ENCODE measurements around the gene WDR54.
"Not testable (repeated sequence)": the region's sequence is repeated elsewhere in the genome, so short reads cannot be mapped to it uniquely, and the experiment has no call there.

The WDR54 gene

DNA sequence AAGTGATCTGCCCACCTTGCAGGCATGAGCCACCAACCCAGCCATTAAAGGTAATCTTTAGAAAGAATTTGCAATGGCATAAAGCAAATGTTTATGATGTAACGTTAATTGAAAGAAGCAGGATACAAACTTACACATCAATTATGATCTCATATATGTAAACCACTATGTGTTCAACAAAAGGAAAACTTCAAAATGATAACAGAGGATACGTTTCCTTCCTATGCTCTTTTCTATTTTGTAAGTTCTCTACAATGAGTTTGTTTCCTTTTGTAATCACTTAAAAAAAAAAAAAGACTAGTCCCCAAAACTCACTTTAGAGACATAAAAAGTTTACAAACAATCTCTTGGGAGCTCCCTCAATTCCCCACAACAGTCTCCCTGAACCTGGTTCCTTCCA is 1.5 kb upstream of the WDR54 start:
- WGBS = 100% methylated on average over 1 of the region's 2 CpGs
- Histone ChIP-seq H3K9me3 (ENCODE audit: control insufficient read depth, low read length) (no peaks in the 10 kb centered on the region), H2AK5ac (ENCODE audit: low read length, severe bottlenecking) (no peak overlapping the region)

DNA sequence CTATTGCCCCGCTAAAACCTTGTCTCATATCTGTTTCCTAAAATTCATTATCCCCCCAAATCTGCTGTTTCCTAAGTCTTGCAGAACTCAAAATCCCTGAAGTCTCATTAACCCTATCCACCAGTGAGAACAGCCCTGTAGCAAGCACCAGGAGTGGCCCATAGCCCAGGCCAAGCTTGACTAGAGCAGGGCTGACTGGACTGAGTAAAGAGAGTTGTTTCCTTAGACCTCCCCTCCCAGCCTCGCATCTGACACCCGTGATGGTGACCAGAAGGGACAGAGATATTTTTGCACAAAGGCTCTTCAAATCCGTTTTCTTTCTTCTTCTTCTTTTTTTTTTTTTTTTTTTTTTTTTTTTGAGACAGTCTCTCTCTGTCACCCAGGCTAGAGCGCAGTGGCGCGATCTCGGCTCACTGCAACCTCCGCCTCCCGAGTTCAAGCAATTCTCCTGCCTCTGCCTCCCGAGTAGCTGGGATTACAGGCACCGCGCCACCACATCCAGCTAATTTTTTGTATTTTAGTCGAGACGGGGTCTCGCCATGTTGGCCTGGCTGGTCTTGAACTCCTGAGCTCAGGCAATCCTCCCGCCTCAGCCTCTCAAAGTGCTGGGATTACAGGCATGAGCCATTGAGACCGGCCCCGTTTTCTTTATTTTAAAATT is 957 bp upstream of the WDR54 start:
- Histone ChIP-seq H3K4me1 (ENCODE audit: control insufficient read depth, insufficient read depth, low read depth, low read length) (peaks cover 11% of the 10 kb centered on the region), H3K9ac (ENCODE audit: low read length) (peak overlapping the region; percentile 94), H3K4me3 (ENCODE audit: insufficient read depth in 1 of 2, low read depth in 1 of 2, low read length in 2 of 2) (peak overlapping the region in 1 of 2 experiments; percentile 93)
- not testable (repeated sequence) for H3K79me1 ChIP-seq (replicated peaks; ENCODE audit: low read length, poor library complexity, severe bottlenecking); H4K8ac ChIP-seq (ENCODE audit: low read length); H2BK15ac ChIP-seq (ENCODE audit: low read depth, poor library complexity, severe bottlenecking); H3K27ac ChIP-seq (ENCODE audit: low read length, poor library complexity, severe bottlenecking); H2BK5ac ChIP-seq (ENCODE audit: low read depth, low read length, poor library complexity, severe bottlenecking); H4K91ac ChIP-seq (ENCODE audit: low read length); H3K9me3 ChIP-seq (ENCODE audit: control insufficient read depth, low read length); H2AFZ ChIP-seq (ENCODE audit: low read depth, low read length); H3K4me2 ChIP-seq (ENCODE audit: low read length, poor library complexity, severe bottlenecking); H3K27me3 ChIP-seq (ENCODE audit: control insufficient read depth in 1 of 2, insufficient read depth in 1 of 2, low read length in 2 of 2); H2BK12ac ChIP-seq (ENCODE audit: low read length in 2 of 2); DNase-seq; H3K36me3 ChIP-seq (ENCODE audit: control insufficient read depth in 1 of 2, insufficient read depth in 2 of 2, low read depth in 1 of 2, low read length in 2 of 2); H3K4ac ChIP-seq (ENCODE audit: low read depth in 1 of 2, low read length in 2 of 2); H3K18ac ChIP-seq (ENCODE audit: low read depth in 1 of 2, low read length in 2 of 2); H2BK120ac ChIP-seq (ENCODE audit: low read depth, low read length); H3K14ac ChIP-seq (ENCODE audit: low read length in 2 of 2); H2AK5ac ChIP-seq (ENCODE audit: low read length, severe bottlenecking); H3K23ac ChIP-seq (ENCODE audit: low read length in 2 of 2)
- 90% methylated on average over 16 of the region's 19 CpGs for WGBS

More for the DNA sequence above, 1.5 kb upstream of the WDR54 start:
- no peak overlapping the region for H3K23ac ChIP-seq (ENCODE audit: low read length in 2 of 2)
- no peak overlapping the region for H3K18ac ChIP-seq (ENCODE audit: low read depth in 1 of 2, low read length in 2 of 2)
- no peak for DNase-seq
- H2BK12ac ChIP-seq (ENCODE audit: low read length in 2 of 2) = no peak overlapping the region
- no peak overlapping the region for H3K4me2 ChIP-seq (ENCODE audit: low read length, poor library complexity, severe bottlenecking)
- H3K27ac ChIP-seq (ENCODE audit: low read length, poor library complexity, severe bottlenecking) = no peak overlapping the region
- peaks cover 8% of the 10 kb centered on the region for H3K4me1 ChIP-seq (ENCODE audit: control insufficient read depth, insufficient read depth, low read depth, low read length)
- no peak overlapping the region for H3K4me3 ChIP-seq (ENCODE audit: insufficient read depth in 1 of 2, low read depth in 1 of 2, low read length in 2 of 2)
- H3K27me3 ChIP-seq (ENCODE audit: control insufficient read depth in 1 of 2, insufficient read depth in 1 of 2, low read length in 2 of 2) = no peaks in the 10 kb centered on the region
- H3K36me3 ChIP-seq (ENCODE audit: control insufficient read depth in 1 of 2, insufficient read depth in 2 of 2, low read depth in 1 of 2, low read length in 2 of 2) = peaks cover 4 to 5% of the 10 kb centered on the region in 2 experiments
- H3K4ac ChIP-seq (ENCODE audit: low read depth in 1 of 2, low read length in 2 of 2) = no peak overlapping the region
- H2BK120ac ChIP-seq (ENCODE audit: low read depth, low read length) = no peak overlapping the region
- H4K91ac ChIP-seq (ENCODE audit: low read length) = no peak overlapping the region
- H3K14ac ChIP-seq (ENCODE audit: low read length in 2 of 2) = no peak overlapping the region
- H3K79me1 ChIP-seq (replicated peaks; ENCODE audit: low read length, poor library complexity, severe bottlenecking) = no peaks in the 10 kb centered on the region
- H2AFZ ChIP-seq (ENCODE audit: low read depth, low read length) = no peak overlapping the region
- H2BK15ac ChIP-seq (ENCODE audit: low read depth, poor library complexity, severe bottlenecking) = no peak overlapping the region
- H2BK5ac ChIP-seq (ENCODE audit: low read depth, low read length, poor library complexity, severe bottlenecking) = no peak overlapping the region
- no peak overlapping the region for H3K9ac ChIP-seq (ENCODE audit: low read length)
- H4K8ac ChIP-seq (ENCODE audit: low read length) = no peak overlapping the region

DNA sequence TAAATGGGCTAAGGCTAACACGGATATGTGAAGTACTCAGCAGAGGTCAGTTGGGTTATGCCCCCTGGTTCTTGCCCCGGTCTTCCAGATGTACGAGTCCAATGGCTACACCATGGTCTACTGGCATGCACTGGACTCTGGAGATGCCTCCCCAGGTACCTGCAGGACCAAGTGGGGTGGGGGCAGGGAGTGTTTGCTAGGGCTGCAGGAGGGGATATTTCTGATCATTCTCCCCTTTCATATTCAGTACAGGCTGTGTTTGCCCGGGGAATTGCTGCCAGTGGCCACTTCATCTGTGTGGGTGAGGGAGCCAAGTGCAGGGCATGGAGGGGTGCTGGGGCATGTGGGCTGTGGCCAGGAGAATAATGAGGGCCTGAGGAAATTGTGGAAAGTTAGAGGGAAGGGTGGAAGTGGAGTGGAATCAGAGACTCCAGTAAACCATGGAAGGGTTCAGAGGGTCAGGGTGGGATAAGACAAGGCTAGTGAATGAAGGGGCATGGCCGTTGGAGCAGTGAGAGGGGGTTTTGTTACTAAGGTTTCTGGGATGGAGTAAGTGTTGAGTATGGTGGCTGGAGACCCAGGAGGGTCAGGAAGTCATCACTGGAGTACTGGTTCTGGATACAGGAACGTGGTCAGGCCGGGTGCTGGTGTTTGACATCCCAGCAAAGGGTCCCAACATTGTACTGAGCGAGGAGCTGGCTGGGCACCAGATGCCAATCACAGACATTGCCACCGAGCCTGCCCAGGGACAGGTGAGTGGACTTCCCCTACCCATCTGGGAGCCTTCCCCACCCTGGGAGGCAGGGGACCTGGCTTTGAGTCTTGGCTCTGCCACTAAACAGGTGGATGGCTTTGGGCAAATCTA is 1.9 kb downstream of the WDR54 start:
- Histone ChIP-seq H2BK15ac (ENCODE audit: low read depth, poor library complexity, severe bottlenecking) (no peak overlapping the region), H3K4me3 (ENCODE audit: insufficient read depth in 1 of 2, low read depth in 1 of 2, low read length in 2 of 2) (no peak overlapping the region), H3K23ac (ENCODE audit: low read length in 2 of 2) (no peak overlapping the region), H3K14ac (ENCODE audit: low read length in 2 of 2) (no peak overlapping the region), H2BK5ac (ENCODE audit: low read depth, low read length, poor library complexity, severe bottlenecking) (no peak overlapping the region), H3K9ac (ENCODE audit: low read length) (no peak overlapping the region), H3K4me2 (ENCODE audit: low read length, poor library complexity, severe bottlenecking) (no peak overlapping the region), H4K91ac (ENCODE audit: low read length) (no peak overlapping the region), H3K36me3 (ENCODE audit: control insufficient read depth in 1 of 2, insufficient read depth in 2 of 2, low read depth in 1 of 2, low read length in 2 of 2) (peaks cover 30 to 37% of the 10 kb centered on the region in 2 experiments), H2BK120ac (ENCODE audit: low read depth, low read length) (no peak overlapping the region), H2AK5ac (ENCODE audit: low read length, severe bottlenecking) (no peak overlapping the region), H4K8ac (ENCODE audit: low read length) (no peak overlapping the region), H3K79me1 (replicated peaks; ENCODE audit: low read length, poor library complexity, severe bottlenecking) (no peaks in the 10 kb centered on the region), H3K27ac (ENCODE audit: low read length, poor library complexity, severe bottlenecking) (no peak overlapping the region), H2AFZ (ENCODE audit: low read depth, low read length) (no peak overlapping the region), H2BK12ac (ENCODE audit: low read length in 2 of 2) (no peak overlapping the region), H3K4ac (ENCODE audit: low read depth in 1 of 2, low read length in 2 of 2) (no peak overlapping the region), H3K27me3 (ENCODE audit: control insufficient read depth in 1 of 2, insufficient read depth in 1 of 2, low read length in 2 of 2) (no peaks in the 10 kb centered on the region), H3K18ac (ENCODE audit: low read depth in 1 of 2, low read length in 2 of 2) (no peak overlapping the region), H3K4me1 (ENCODE audit: control insufficient read depth, insufficient read depth, low read depth, low read length) (peaks cover 11% of the 10 kb centered on the region), H3K9me3 (ENCODE audit: control insufficient read depth, low read length) (no peaks in the 10 kb centered on the region)
- 88% methylated on average over 9 of the region's 9 CpGs for WGBS
- DNase-seq = no peak
